ENCODE results near the gene ABHD4.
A peak's percentile ranks its signal among the peaks of the same experiment; 100 is the strongest.
"Not testable (repeated sequence)": the region's sequence is repeated elsewhere in the genome, so short reads cannot be mapped to it uniquely, and the experiment has no call there.

ABHD4 gene

GRCh38 chr14:22614240-22614799 is 16.2 kb downstream of the ABHD4 start:
- H3K27ac ChIP-seq, result peak overlapping the region; percentile 89
- CTCF ChIA-PET, result interaction anchor here (1.2 kb wide), 1 partner anchor 224 kb away, joined by 6 read pairs; no protein-coding TSS in a partner anchor
- DNase-seq (ENCODE audit: low spot score), result peak; percentile 94
- TF ChIP-seq, protein P1, sequence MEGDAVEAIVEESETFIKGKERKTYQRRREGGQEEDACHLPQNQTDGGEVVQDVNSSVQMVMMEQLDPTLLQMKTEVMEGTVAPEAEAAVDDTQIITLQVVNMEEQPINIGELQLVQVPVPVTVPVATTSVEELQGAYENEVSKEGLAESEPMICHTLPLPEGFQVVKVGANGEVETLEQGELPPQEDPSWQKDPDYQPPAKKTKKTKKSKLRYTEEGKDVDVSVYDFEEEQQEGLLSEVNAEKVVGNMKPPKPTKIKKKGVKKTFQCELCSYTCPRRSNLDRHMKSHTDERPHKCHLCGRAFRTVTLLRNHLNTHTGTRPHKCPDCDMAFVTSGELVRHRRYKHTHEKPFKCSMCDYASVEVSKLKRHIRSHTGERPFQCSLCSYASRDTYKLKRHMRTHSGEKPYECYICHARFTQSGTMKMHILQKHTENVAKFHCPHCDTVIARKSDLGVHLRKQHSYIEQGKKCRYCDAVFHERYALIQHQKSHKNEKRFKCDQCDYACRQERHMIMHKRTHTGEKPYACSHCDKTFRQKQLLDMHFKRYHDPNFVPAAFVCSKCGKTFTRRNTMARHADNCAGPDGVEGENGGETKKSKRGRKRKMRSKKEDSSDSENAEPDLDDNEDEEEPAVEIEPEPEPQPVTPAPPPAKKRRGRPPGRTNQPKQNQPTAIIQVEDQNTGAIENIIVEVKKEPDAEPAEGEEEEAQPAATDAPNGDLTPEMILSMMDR (conservative IDR thresholded peaks at IDR 0.05; ENCODE audit: low read depth), result no peak
- POLR2A ChIA-PET (ENCODE audit: low non-redundant PET), result no interaction called here

DNA sequence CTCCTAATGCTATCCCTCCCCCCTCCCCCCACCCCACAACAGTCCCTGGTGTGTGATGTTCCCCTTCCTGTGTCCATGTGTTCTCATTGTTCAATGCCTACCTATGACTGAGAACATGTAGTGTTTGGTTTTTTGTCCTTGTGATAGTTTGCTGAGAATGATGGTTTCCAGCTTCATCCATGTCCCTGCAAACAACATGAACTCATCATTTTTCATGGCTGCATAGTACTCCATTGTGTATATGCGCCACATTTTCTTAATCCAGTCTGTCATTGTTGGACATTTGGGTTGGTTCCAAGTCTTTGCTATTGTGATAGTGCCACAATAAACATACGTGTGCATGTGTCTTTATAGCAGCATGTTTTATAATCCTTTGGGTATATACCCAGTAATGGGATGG is 17.7 kb downstream of the ABHD4 start:
- DNase-seq (ENCODE audit: low spot score); H3K27ac ChIP-seq; POLR2A ChIA-PET (ENCODE audit: low non-redundant PET); CTCF ChIA-PET: not testable (repeated sequence)

DNA sequence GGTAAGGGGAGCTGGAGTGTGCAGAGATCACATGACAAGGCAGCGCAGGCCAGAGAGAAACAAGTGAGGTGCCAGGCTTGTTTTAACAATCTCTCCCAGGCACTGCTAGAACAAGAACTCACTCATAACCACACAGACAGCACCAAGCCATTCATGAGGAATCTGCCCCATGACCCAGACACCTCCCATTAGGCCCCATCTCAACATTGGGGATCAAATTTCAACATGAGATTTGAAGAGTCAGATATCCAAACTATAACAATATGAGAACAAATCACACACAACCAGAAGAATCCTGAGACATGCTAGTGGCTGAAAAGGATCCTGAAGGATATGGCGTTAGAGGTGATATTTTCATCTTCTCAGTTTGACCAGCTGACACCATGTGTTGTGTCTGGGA is 24.2 kb downstream of the ABHD4 start:
- no peak overlapping the region for H3K27ac ChIP-seq
- CTCF ChIA-PET, result interaction anchor here (0.6 kb wide), 1 partner anchor 17 kb away, joined by 3 read pairs; no protein-coding TSS in a partner anchor

GRCh38 chr14:22623047-22623446 is 24.9 kb downstream of the ABHD4 start:
- POLR2A ChIA-PET (ENCODE audit: low non-redundant PET), result no interaction called here
- CTCF ChIA-PET, result no interaction called here
- TF ChIP-seq, protein P1 (conservative IDR thresholded peaks at IDR 0.05; ENCODE audit: low read depth), result no peak
- no peak for DNase-seq (ENCODE audit: low spot score)
- no peak overlapping the region for H3K27ac ChIP-seq

More for the DNA sequence above, 24.2 kb downstream of the ABHD4 start:
- POLR2A ChIA-PET (ENCODE audit: low non-redundant PET), result no interaction called here
- DNase-seq (ENCODE audit: low spot score), result no peak
- TF ChIP-seq, protein P1 (conservative IDR thresholded peaks at IDR 0.05; ENCODE audit: low read depth), result no peak

GRCh38 chr14:22626590-22626989 is 28.5 kb downstream of the ABHD4 start:
- POLR2A ChIA-PET (ENCODE audit: low non-redundant PET), result no interaction called here
- no peak for DNase-seq (ENCODE audit: low spot score)
- no peak overlapping the region for H3K27ac ChIP-seq
- CTCF ChIA-PET, result no interaction called here
- TF ChIP-seq, protein P1 (conservative IDR thresholded peaks at IDR 0.05; ENCODE audit: low read depth), result no peak

DNA sequence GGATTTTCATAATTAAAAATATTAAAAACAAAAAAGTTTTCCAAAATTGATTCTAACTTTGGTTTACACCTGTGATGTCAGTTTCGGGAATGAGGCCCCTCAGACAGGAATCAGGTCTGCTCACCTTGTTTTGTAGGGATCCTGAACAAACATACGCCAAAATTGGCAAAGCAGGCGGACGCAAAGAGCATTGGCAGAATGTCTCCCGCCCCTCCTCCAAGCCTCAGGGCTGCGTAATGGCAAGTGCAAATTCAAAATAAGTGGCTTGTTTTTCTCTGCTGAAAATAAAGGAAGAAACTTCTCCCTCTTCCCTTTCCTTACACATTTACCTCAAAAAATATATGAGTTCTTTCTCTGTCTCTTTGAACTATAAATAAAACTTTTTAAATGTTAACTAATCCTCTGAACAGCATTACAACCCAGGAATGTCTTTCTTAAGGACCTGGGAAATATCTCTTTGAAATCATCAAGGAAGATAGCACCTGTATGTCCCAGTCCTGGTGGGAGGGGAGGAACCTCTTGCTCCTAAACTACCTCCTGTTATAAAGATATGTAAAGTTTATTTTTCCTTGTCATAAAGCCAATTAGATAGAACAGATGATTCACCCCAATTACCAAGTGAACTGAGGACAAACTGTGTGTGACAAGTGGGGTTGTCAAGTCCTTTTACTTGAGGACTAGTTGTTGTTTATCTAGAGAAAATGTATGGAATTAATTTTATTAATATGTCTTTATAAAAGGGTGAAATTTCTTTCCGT is 29.6 kb downstream of the ABHD4 start:
- ChIA-PET POLR2A (ENCODE audit: low non-redundant PET) (no interaction called here), CTCF (no interaction called here)
- H3K27ac ChIP-seq, result no peak overlapping the region
- no peak for DNase-seq (ENCODE audit: low spot score)
- TF ChIP-seq, protein P1 (conservative IDR thresholded peaks at IDR 0.05; ENCODE audit: low read depth), result no peak

- TF ChIP-seq, protein P1 (conservative IDR thresholded peaks at IDR 0.05; ENCODE audit: low read depth), result no peak
- ChIA-PET POLR2A (ENCODE audit: low non-redundant PET) (no interaction called here), CTCF (no interaction called here)
- no peak overlapping the region for H3K27ac ChIP-seq
- DNase-seq (ENCODE audit: low spot score), result no peak
These were observed 31.3 kb downstream of the ABHD4 start for GRCh38 chr14:22629361-22629760.

Measured in RWPE1 (cell line).